ENCODE measurements around the gene LYST. TPM values are rescaled to one million over a fixed set of nuclear protein-coding genes. Genes with fewer than 3 reads are reported as not detected.

The LYST gene
- total RNA-seq, 1 experiment from 2014 or later: 4.8 TPM

GRCh38 chr1:235613602-235614001 lies 253.1 kb downstream of the LYST start:
- Histone ChIP-seq H3K27ac (ENCODE audit: low read length) (no peak overlapping the region), H3K4me2 (ENCODE audit: low read length) (no peak overlapping the region), H2AFZ (ENCODE audit: low read length) (no peak overlapping the region), H3K4me1 (ENCODE audit: insufficient read depth, low read length) (no peaks in the 10 kb centered on the region), H3K27me3 (ENCODE audit: low read length) (no peaks in the 10 kb centered on the region), H4K20me1 (ENCODE audit: low read length) (no peaks in the 10 kb centered on the region), H3K4me3 (ENCODE audit: low read length) (no peak overlapping the region), H3K9ac (ENCODE audit: low read length) (no peak overlapping the region), H3K9me2 (replicated peaks; ENCODE audit: low read length) (no peaks in the 10 kb centered on the region), H3K9me3 (ENCODE audit: low read length) (no peaks in the 10 kb centered on the region), H3K36me3 (ENCODE audit: low read depth, low read length) (no peaks in the 10 kb centered on the region), H3F3A (ENCODE audit: low read length, unreplicated experiment) (no peaks in the 10 kb centered on the region), H3K79me2 (ENCODE audit: low read length) (no peaks in the 10 kb centered on the region)
- POLR2A ChIA-PET (ENCODE audit: unreplicated experiment): no interaction called here
- DNase-seq: no peak
- no peak for TF ChIP-seq CTCF (conservative IDR thresholded peaks at IDR 0.05; ENCODE audit: low read depth, low read length)
- TF ChIP-seq EZH2 (IDR thresholded peaks at IDR 0.05; ENCODE audit: low read length, unreplicated experiment): no peak
- no peak for TF ChIP-seq EZH2phosphoT487 (IDR thresholded peaks at IDR 0.05; ENCODE audit: borderline replicate concordance, low read length)
- BruUV-seq (replicated peaks): no TSS peak
- no peak for ATAC-seq
- intact Hi-C loops (cut with micrococcal nuclease): no loop called here
- CTCF ChIA-PET: no interaction called here

GRCh38 chr1:235612761-235613160 lies 253.9 kb downstream of the LYST start:
- Histone ChIP-seq H3K9me2 (replicated peaks; ENCODE audit: low read length) (no peaks in the 10 kb centered on the region), H3K27ac (ENCODE audit: low read length) (no peak overlapping the region), H3K4me1 (ENCODE audit: insufficient read depth, low read length) (no peaks in the 10 kb centered on the region), H3K9ac (ENCODE audit: low read length) (no peak overlapping the region), H3K4me3 (ENCODE audit: low read length) (no peak overlapping the region), H2AFZ (ENCODE audit: low read length) (no peak overlapping the region), H3K36me3 (ENCODE audit: low read depth, low read length) (no peaks in the 10 kb centered on the region), H3K9me3 (ENCODE audit: low read length) (no peaks in the 10 kb centered on the region), H3K27me3 (ENCODE audit: low read length) (no peaks in the 10 kb centered on the region), H4K20me1 (ENCODE audit: low read length) (no peaks in the 10 kb centered on the region), H3K4me2 (ENCODE audit: low read length) (no peak overlapping the region), H3K79me2 (ENCODE audit: low read length) (no peaks in the 10 kb centered on the region), H3F3A (ENCODE audit: low read length, unreplicated experiment) (no peaks in the 10 kb centered on the region)
- TF ChIP-seq EZH2phosphoT487 (IDR thresholded peaks at IDR 0.05; ENCODE audit: borderline replicate concordance, low read length): no peak
- TF ChIP-seq CTCF (conservative IDR thresholded peaks at IDR 0.05; ENCODE audit: low read depth, low read length): no peak
- TF ChIP-seq EZH2 (IDR thresholded peaks at IDR 0.05; ENCODE audit: low read length, unreplicated experiment): no peak
- no peak for DNase-seq
- CTCF ChIA-PET: no interaction called here
- no TSS peak for BruUV-seq (replicated peaks)
- ATAC-seq: no peak
- POLR2A ChIA-PET (ENCODE audit: unreplicated experiment): no interaction called here
- intact Hi-C loops (cut with micrococcal nuclease): no loop called here

Small RNAs within 50 kb of the gene (microRNA-seq; reads per million reads assigned to microRNA genes)
- gene MIR1537 (ENCODE audit: unreplicated experiment): not detected

Other genes with a start within 250 kb of the LYST start
- gene GNG4, start 217.1 kb downstream of the LYST start, total RNA-seq (2014; rRNA removed): 0.40 and 0.80 TPM in 2 replicates
- gene NID1, start 198.2 kb upstream of the LYST start, total RNA-seq (2014; rRNA removed): 11.1 and 13.1 TPM in 2 replicates